ENCODE measurements around the gene C5orf63. TPM values are rescaled to one million over a fixed set of nuclear protein-coding genes. Genes with fewer than 3 reads are reported as not detected.

C5orf63 gene
- total and polyA plus RNA-seq, 2 of the 13 experiments (the other 11 are each of a cell fraction or from before 2014, with no cell fraction given) = 7.9 to 8.8 TPM

DNA sequence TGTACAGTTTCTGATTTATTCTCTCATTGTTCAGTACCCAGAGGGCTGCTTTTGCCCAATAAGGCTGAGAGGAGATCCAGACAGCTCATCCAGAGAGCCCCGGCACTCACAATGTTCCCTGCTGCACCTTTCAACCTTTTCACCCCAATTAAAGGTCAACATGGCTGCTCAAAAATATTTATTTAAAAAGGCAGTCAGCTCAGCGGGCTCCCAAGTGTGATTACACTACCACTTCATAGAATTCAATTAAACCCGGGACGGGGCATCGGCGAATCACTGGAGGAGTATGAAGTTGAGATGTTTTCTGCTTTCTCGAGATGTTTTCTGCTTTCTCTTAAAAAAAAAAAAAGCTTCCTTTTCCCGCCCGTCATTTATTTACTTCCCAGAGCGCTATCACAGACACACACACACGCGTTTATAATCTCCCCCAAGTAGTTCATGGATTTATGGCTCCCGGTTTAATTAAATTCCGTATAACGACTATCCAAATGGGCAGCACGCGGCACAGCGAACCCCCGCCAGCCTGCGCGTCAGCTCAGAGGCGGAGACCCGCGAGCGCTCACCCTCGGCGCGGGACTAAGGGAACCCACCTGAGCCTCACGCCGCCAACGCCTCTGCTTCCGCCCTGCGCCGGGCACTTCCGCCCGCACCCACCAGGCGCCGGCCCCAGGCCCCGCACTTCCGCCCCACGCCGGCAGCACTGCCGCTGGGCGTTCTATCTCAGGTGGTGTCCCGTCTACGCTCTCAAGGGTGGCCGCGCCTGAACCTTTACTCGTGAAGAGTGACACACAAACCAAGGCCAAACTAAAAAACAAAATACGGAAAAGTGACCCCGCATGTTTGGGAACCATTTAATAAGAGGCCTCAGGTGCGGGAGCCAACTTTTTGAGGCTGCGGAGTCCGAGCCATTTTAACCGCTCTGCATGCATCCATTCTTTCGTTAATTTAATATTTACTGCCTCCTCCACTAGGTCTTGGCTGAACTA lies at the start of gene C5orf63 (continued):
- TF ChIP-seq IRF2 (CRISPR knock-in tag; IDR thresholded peaks at IDR 0.05) = peak; percentile 64; the same call in 1 of the 2 replicates
- TF ChIP-seq, protein P1, sequence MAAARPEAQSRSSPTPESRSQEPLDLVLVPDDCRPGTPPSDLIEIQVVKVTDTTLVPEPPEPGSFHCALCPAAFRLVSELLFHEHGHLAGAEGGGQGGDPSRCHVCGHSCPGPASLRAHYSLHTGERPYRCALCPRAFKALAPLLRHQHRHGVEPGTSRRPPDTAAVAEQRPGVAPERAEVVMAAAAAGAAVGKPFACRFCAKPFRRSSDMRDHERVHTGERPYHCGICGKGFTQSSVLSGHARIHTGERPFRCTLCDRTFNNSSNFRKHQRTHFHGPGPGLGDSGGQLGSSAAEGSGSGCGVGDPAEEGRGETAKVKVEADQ (CRISPR knock-in tag; IDR thresholded peaks at IDR 0.05; ENCODE audit: borderline replicate concordance) = peak; percentile 84; the same call in 1 of the 2 replicates
- no peak for TF ChIP-seq LCORL (IDR thresholded peaks at IDR 0.05)
- TF ChIP-seq LCORL (CRISPR knock-in tag; IDR thresholded peaks at IDR 0.05) = peak; percentile 56
- TF ChIP-seq, protein P2, sequence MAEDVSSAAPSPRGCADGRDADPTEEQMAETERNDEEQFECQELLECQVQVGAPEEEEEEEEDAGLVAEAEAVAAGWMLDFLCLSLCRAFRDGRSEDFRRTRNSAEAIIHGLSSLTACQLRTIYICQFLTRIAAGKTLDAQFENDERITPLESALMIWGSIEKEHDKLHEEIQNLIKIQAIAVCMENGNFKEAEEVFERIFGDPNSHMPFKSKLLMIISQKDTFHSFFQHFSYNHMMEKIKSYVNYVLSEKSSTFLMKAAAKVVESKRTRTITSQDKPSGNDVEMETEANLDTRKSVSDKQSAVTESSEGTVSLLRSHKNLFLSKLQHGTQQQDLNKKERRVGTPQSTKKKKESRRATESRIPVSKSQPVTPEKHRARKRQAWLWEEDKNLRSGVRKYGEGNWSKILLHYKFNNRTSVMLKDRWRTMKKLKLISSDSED (CRISPR knock-in tag; IDR thresholded peaks at IDR 0.05) = no peak
- no peak for TF ChIP-seq ZNF83 (CRISPR knock-in tag; IDR thresholded peaks at IDR 0.05; ENCODE audit: borderline replicate concordance)
- TF ChIP-seq, protein P3, sequence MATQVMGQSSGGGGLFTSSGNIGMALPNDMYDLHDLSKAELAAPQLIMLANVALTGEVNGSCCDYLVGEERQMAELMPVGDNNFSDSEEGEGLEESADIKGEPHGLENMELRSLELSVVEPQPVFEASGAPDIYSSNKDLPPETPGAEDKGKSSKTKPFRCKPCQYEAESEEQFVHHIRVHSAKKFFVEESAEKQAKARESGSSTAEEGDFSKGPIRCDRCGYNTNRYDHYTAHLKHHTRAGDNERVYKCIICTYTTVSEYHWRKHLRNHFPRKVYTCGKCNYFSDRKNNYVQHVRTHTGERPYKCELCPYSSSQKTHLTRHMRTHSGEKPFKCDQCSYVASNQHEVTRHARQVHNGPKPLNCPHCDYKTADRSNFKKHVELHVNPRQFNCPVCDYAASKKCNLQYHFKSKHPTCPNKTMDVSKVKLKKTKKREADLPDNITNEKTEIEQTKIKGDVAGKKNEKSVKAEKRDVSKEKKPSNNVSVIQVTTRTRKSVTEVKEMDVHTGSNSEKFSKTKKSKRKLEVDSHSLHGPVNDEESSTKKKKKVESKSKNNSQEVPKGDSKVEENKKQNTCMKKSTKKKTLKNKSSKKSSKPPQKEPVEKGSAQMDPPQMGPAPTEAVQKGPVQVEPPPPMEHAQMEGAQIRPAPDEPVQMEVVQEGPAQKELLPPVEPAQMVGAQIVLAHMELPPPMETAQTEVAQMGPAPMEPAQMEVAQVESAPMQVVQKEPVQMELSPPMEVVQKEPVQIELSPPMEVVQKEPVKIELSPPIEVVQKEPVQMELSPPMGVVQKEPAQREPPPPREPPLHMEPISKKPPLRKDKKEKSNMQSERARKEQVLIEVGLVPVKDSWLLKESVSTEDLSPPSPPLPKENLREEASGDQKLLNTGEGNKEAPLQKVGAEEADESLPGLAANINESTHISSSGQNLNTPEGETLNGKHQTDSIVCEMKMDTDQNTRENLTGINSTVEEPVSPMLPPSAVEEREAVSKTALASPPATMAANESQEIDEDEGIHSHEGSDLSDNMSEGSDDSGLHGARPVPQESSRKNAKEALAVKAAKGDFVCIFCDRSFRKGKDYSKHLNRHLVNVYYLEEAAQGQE (IDR thresholded peaks at IDR 0.05; ENCODE audit: borderline replicate concordance in 1 of 2, low read depth in 1 of 2, low read length in 2 of 2) = peak in 1 of 2 experiments; percentile 9; a peak in 1 of 4 replicates
- peak; percentile 76; the same call in 1 of the 2 replicates for TF ChIP-seq MTF2 (CRISPR knock-in tag; IDR thresholded peaks at IDR 0.05; ENCODE audit: borderline replicate concordance)
- 0 out of 2 replicates have a peak, but pooled peaks have one; percentile 74 for TF ChIP-seq ZNF20 (CRISPR knock-in tag; IDR thresholded peaks at IDR 0.05)
- no peak for TF ChIP-seq MIER3 (CRISPR knock-in tag; IDR thresholded peaks at IDR 0.05; ENCODE audit: borderline replicate concordance)
- TF ChIP-seq PAWR (CRISPR knock-in tag; IDR thresholded peaks at IDR 0.05; ENCODE audit: borderline replicate concordance) = peak; percentile 60; the same call in 1 of the 2 replicates
- TF ChIP-seq ZNF747 (CRISPR knock-in tag; IDR thresholded peaks at IDR 0.05; ENCODE audit: borderline replicate concordance) = peak; percentile 86
- TF ChIP-seq TCF7L2 (IDR thresholded peaks at IDR 0.05; ENCODE audit: low read depth, low read length) = no peak
- 0 out of 2 replicates have a peak, but pooled peaks have one; percentile 43 for TF ChIP-seq ZNF878 (CRISPR knock-in tag; IDR thresholded peaks at IDR 0.05)
- no peak for TF ChIP-seq ZNF720 (CRISPR knock-in tag; IDR thresholded peaks at IDR 0.05)
- TF ChIP-seq SIN3B (IDR thresholded peaks at IDR 0.05; ENCODE audit: low read length) = no peak
- no peak for TF ChIP-seq NR3C1 (CRISPR knock-in tag; IDR thresholded peaks at IDR 0.05)
- TF ChIP-seq YEATS2 (CRISPR knock-in tag; IDR thresholded peaks at IDR 0.05; ENCODE audit: borderline replicate concordance) = peak; percentile 77; the same call in 1 of the 2 replicates
- no peak for TF ChIP-seq NKX3-1 (CRISPR knock-in tag; IDR thresholded peaks at IDR 0.05)
- TF ChIP-seq U2AF2 (IDR thresholded peaks at IDR 0.05; ENCODE audit: low read depth, low read length) = no peak
- peak; percentile 98 for TF ChIP-seq GABPA (IDR thresholded peaks at IDR 0.05; ENCODE audit: low read depth, low read length)
- TF ChIP-seq GABPA (CRISPR knock-in tag; IDR thresholded peaks at IDR 0.05; ENCODE audit: low read depth) = peak; percentile 85
- TF ChIP-seq BHLHE40 (IDR thresholded peaks at IDR 0.05; ENCODE audit: low read length) = no peak
- no peak for TF ChIP-seq SMAD3 (CRISPR knock-in tag; IDR thresholded peaks at IDR 0.05)
- TF ChIP-seq ZNF572 (CRISPR knock-in tag; IDR thresholded peaks at IDR 0.05) = no peak
- no peak for TF ChIP-seq SIX4 (CRISPR knock-in tag; IDR thresholded peaks at IDR 0.05)
